Activated CD8-positive, alpha-beta memory T cell treated with anti-CD3 and anti-CD28 coated beads, Interleukin-2, amount 50 U/mL, for 1 hour (primary cell): ENCODE results near the gene RASA3.
"Not testable (repeated sequence)": the region's sequence is repeated elsewhere in the genome, so short reads cannot be mapped to it uniquely, and the experiment has no call there.

ENCODE experiments used
- DNase-seq: peaks from one replicate; pipeline ENCODE4 v3.0.0-alpha.2; 2020; ENCODE audit errors: extremely low read depth

The RASA3 gene

GRCh38 chr13:113989585-113990300 lies 142.7 kb downstream of the RASA3 start:
- no peak for DNase-seq

- not testable (repeated sequence) for DNase-seq
These were observed 143.6 kb downstream of the RASA3 start for GRCh38 chr13:113988859-113989258.

- no peak for DNase-seq
These were observed 150.1 kb downstream of the RASA3 start for GRCh38 chr13:113982296-113982661.

GRCh38 chr13:113981611-113982295 lies 150.7 kb downstream of the RASA3 start:
- DNase-seq = no peak

- DNase-seq = no peak
These were observed 151.2 kb downstream of the RASA3 start for GRCh38 chr13:113981194-113981605.

- no peak for DNase-seq
These were observed 151.8 kb downstream of the RASA3 start for GRCh38 chr13:113980489-113981064.

- DNase-seq = no peak
These were observed 152.5 kb downstream of the RASA3 start for GRCh38 chr13:113979791-113980471.

- no peak for DNase-seq
These were observed 153.5 kb downstream of the RASA3 start for GRCh38 chr13:113978741-113979481.

- no peak for DNase-seq
These were observed 154.4 kb downstream of the RASA3 start for GRCh38 chr13:113977976-113978375.

GRCh38 chr13:113976711-113977684 lies 155.4 kb downstream of the RASA3 start:
- DNase-seq = no peak

GRCh38 chr13:113975416-113975815 lies 157.0 kb downstream of the RASA3 start:
- DNase-seq = no peak

- DNase-seq = no peak
These were observed 157.8 kb downstream of the RASA3 start for GRCh38 chr13:113974304-113975281.

- DNase-seq = no peak
These were observed 158.9 kb downstream of the RASA3 start, which contains the start of gene C13orf46 for GRCh38 chr13:113973218-113974164. Gene C13orf46 (minus strand): TSS chr13:113974076. CDS start chr13:113973997, 79 bp downstream.

GRCh38 chr13:113972451-113973217 lies 159.8 kb downstream of the RASA3 start:
- DNase-seq = no peak

GRCh38 chr13:113971471-113972231 lies 160.8 kb downstream of the RASA3 start:
- no peak for DNase-seq

- no peak for DNase-seq
These were observed 161.5 kb downstream of the RASA3 start for GRCh38 chr13:113970810-113971470.
